ENCODE data around the gene TLR3.
"Not testable (repeated sequence)": the region's sequence is repeated elsewhere in the genome, so short reads cannot be mapped to it uniquely, and the experiment has no call there.

DNA sequence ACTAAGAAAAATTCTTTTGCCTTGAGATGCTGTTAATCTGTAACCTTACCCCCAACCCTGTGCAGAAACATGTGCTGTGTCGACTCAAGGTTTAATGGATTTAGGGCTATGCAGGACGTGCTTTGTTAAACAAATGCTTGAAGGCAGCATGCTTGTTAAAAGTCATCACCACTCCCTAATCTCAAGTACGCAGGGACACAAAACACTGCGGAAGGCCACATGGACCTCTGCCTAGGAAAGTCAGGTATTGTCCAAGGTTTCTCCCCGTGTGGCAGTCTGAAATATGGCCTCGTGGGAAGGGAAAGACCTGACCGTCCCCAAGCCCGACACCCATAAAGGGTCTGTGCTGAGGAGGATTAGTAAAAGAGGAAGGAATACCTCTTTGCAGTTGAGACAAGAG, 18.8 kb upstream of the TLR3 start:
- not testable (repeated sequence) for TF ChIP-seq CTCF (IDR thresholded peaks at IDR 0.05; ENCODE audit: insufficient read depth, low read length, poor library complexity, severe bottlenecking); EZH2phosphoT487 (conservative IDR thresholded peaks at IDR 0.05; ENCODE audit: low read length)
